AG04450 (cell line): ENCODE results near the gene NELFCD. TPM values are rescaled to one million over a fixed set of nuclear protein-coding genes. Genes with fewer than 3 reads are reported as not detected.
"Not testable (repeated sequence)": the region's sequence is repeated elsewhere in the genome, so short reads cannot be mapped to it uniquely, and the experiment has no call there.

Experiments used
- CTCF ChIA-PET: fragments of 300-600, 350-600 bp; formaldehyde crosslinking; extraction: SDS; loops from one replicate; lab custom pipeline; 2022; ENCODE audit warnings: antibody characterized with exemption, inconsistent platforms; lab: Charles Lee
- POLR2A ChIA-PET: fragments of 350-600 bp; formaldehyde crosslinking; extraction: SDS; loops from one replicate; lab custom pipeline; 2021; ENCODE audit warnings: antibody characterized with exemption, inconsistent platforms; lab: Yijun Ruan, JAX
- DNase-seq: peaks from one replicate; pipeline ENCODE4 v3.0.0-alpha.2; 2011; ENCODE audit warnings: low read depth, low spot score
- H3K27ac ChIP-seq: one replicate; pipeline ENCODE4 v1.5.1; 2012; ENCODE audit warnings: low read depth, low read length, control low read depth
- H3K27me3 ChIP-seq: one replicate; pipeline ENCODE4 v1.6.0; 2012; ENCODE audit warnings: low read length; ENCODE audit not compliant: control insufficient read depth, insufficient read depth
- H3K4me3 ChIP-seq: 2 replicates; pipeline ENCODE4 v1.5.1; 2011; ENCODE audit warnings: mild to moderate bottlenecking, low read depth, low read length, control low read depth
- H3K9me3 ChIP-seq: 2 replicates; pipeline ENCODE4 v1.5.1; 2012; ENCODE audit warnings: low read length; ENCODE audit not compliant: control insufficient read depth, insufficient read depth
- polyA plus RNA-seq: library from polyadenylated mRNA; depleted of rRNA; stranded (reverse); fragments of >200 nt; gene quantifications from 2 replicates; pipeline ENCODE4 v1.2.3, GENCODE V29; 2011
- TF ChIP-seq, protein P1 (sequence below): IDR thresholded peaks from 2 replicates; pipeline ENCODE4 v1.5.1; 2011; ENCODE audit warnings: low read depth, low read length, control low read depth, inconsistent platforms

Gene NELFCD
- polyA plus RNA-seq, 1 experiment: 79.9 TPM

DNA sequence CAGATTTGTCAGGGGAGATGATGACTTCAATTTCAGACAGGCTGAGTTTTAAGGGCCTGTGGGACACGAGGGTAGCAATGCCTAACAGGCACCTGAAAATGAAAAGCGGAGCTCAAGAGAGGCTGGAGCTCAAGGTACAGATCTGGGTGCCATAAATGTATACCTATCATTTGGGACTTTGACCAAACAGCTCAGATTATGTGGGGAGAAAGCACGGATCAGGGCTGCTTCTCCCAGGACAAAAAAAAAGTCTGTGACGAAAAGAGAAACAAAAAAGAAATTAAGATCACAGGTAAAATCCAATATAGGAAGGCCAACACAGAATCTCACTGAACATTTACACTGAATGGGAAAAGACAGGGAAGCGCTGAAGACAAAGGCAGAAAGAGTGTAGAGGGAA is 59.6 kb downstream of the NELFCD start:
- no peak overlapping the region for H3K4me3 ChIP-seq
- H3K27me3 ChIP-seq: no peaks in the 10 kb centered on the region
- ChIA-PET CTCF (interaction anchor here (1.5 kb wide), 1 partner anchor 8 kb away, joined by 3 read pairs; the partner anchor contains the start of gene ATP5F1E), POLR2A (no interaction called here)
- DNase-seq: no peak
- peaks cover 2% of the 10 kb centered on the region; the same call in 1 of the 2 replicates for H3K9me3 ChIP-seq
- TF ChIP-seq, protein P1, sequence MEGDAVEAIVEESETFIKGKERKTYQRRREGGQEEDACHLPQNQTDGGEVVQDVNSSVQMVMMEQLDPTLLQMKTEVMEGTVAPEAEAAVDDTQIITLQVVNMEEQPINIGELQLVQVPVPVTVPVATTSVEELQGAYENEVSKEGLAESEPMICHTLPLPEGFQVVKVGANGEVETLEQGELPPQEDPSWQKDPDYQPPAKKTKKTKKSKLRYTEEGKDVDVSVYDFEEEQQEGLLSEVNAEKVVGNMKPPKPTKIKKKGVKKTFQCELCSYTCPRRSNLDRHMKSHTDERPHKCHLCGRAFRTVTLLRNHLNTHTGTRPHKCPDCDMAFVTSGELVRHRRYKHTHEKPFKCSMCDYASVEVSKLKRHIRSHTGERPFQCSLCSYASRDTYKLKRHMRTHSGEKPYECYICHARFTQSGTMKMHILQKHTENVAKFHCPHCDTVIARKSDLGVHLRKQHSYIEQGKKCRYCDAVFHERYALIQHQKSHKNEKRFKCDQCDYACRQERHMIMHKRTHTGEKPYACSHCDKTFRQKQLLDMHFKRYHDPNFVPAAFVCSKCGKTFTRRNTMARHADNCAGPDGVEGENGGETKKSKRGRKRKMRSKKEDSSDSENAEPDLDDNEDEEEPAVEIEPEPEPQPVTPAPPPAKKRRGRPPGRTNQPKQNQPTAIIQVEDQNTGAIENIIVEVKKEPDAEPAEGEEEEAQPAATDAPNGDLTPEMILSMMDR: no peak
- no peak overlapping the region for H3K27ac ChIP-seq

DNA sequence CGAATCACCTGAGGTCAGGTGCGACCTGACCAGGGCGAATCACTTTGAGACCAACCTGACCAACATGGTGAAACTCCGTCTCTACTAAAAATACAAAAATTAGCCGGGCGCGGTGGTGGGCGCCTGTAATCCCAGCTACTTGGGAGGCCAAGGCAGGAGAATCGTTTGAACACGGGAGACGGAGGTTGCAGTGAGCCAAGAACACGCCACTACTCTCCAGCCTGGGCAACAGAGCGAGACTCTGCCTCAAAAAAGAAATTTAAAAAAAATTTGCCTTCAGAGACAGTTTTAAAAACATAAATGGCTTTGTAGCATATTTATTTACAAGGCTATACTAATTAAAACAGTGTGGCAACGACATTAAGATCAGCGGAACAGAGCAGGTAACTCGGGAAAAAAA is 60.4 kb downstream of the NELFCD start:
- H3K27ac ChIP-seq, H3K27me3 ChIP-seq, H3K9me3 ChIP-seq, DNase-seq: not testable (repeated sequence)
- POLR2A ChIA-PET: interaction anchor here (4.4 kb wide), 1 partner anchor 9 kb away, joined by 24 read pairs; the partner anchor contains the start of gene ATP5F1E
- CTCF ChIA-PET: interaction anchor here (1.5 kb wide), 1 partner anchor 9 kb away, joined by 3 read pairs; the partner anchor contains the start of gene ATP5F1E
- peak overlapping the region; percentile 84 for H3K4me3 ChIP-seq

DNA sequence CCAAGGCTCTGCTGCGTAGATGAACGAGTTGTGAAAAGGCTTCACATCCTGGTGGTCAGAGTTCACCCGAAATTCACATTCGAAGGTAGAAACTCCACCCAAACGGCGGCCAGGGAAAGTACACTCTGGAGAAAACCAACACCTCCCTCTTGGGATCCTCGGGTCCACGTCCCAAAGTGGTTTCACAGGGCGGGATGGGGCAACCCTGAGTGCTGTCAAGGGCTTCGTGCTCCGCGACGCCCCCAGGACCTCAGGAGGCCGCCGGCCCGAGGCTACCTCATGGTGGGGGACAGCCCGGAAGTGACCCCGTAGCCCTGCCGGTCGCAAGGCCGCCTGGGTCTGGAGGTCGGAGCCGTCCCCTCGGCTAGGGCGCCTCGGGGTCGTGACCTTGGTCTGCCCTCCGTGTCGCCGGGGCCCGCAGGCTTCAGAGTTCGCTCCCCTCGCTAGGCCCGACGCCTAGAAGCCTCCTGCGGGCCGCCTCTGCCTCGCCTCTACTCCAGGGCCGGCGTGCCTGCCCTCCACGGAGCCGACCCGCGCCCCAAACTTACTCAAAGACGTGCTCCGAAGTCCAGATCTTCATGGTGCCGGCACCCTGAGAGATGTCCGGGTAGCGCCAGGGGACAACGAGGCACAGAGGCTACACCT is 61.2 kb downstream of the NELFCD start, which contains the start of gene PRELID3B:
Gene PRELID3B, minus strand, starts transcription at position 636 of the 645 bp plus-strand sequence. Its CDS starts 56 bp downstream, at position 580.
- DNase-seq: no peak
- Histone ChIP-seq H3K4me3 (peak within 1 kb of the TSS; percentile 84), H3K27me3 (no peaks in the 10 kb centered on the region), H3K9me3 (peaks cover 2% of the 10 kb centered on the region; the same call in 1 of the 2 replicates), H3K27ac (peak within 1 kb of the TSS; percentile 25)
- ChIA-PET POLR2A (interaction anchor here (1.3 to 4.4 kb wide), 2 partner anchors 10 to 151 kb away, joined by 4 to 24 read pairs; partner anchors contain the start of gene ATP5F1E), CTCF (no interaction called here)
- TF ChIP-seq, protein P1: no peak

DNA sequence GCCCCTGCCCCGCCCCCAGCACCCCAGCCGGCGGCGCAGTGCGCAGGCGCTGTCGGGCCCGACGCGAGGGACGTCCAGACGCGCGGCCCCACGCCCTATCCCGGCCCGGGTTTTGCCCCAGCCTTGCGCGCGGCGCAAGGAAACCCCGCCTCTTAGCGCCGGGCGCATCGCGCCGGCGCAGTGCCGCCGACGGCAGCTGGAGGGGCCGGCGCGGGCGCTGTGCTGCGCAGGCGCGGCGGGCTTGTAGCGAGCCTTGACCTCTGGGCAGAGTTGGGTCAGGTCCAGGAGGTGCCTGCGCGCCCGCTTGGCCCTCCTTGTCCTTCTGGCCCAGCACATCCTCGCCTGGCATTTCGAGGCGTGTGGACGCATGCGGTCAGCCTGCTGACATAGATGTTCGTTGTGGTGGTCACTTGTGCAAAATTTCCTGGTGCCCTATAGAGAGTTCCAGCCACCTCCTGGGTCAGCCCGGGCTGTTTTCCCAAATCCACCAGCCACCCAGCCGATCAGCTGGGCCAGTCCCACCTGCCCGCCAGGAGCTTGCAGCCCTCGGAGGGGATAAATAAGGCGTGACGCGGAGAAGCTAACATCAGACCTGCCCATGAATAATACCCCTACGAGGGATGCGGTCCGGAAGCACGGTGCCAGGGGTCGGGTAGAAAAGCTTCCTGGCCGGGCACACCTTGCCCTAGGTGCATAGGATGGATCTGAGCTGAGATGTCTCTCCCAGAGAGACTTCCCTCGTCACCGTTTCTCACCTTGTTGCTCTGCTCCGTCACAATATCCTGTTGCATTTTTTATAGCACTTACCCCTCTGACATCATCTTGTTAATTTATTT is 62.0 kb downstream of the NELFCD start:
- Histone ChIP-seq H3K27ac (no peak overlapping the region), H3K4me3 (peak overlapping the region; percentile 84), H3K27me3 (no peaks in the 10 kb centered on the region), H3K9me3 (peaks cover 2% of the 10 kb centered on the region; the same call in 1 of the 2 replicates)
- TF ChIP-seq, protein P1: no peak
- peak; percentile 73 for DNase-seq
- POLR2A ChIA-PET: interaction anchor here (1.3 to 4.4 kb wide), 2 partner anchors 11 to 152 kb away, joined by 4 to 24 read pairs; partner anchors contain the start of gene ATP5F1E
- CTCF ChIA-PET: interaction anchor here (1.7 kb wide), 2 partner anchors 12 to 45 kb away, joined by 4 to 5 read pairs; no protein-coding TSS in a partner anchor

DNA sequence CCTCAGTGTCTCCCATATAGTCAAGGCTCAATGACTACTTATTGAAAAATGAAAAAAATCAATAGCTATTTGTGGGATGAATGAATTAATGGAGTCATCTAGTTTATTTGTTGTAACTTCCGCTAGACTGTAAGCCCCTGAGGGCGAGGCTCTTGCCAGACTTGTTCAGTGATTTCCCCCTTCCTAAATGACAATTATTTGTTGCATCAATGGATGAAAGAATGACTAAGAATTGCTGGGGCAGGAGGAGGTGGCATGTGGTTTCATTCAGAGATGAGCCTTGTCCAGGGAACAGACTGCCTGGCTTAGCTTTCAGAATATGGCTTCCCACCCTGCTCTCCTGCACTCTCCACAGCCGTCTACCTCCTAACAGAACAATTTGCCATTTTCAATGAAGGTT is 62.6 kb downstream of the NELFCD start:
- POLR2A ChIA-PET: interaction anchor here (1.3 to 4.4 kb wide), 2 partner anchors 12 to 152 kb away, joined by 4 to 24 read pairs; partner anchors contain the start of gene ATP5F1E
- TF ChIP-seq, protein P1: no peak
- no peak for DNase-seq

More for the DNA sequence above, 62.6 kb downstream of the NELFCD start:
- Histone ChIP-seq H3K27me3 (no peaks in the 10 kb centered on the region), H3K9me3 (peaks cover 2% of the 10 kb centered on the region; the same call in 1 of the 2 replicates), H3K4me3 (no peak overlapping the region), H3K27ac (no peak overlapping the region)
- CTCF ChIA-PET: interaction anchor here (0.5 to 1.7 kb wide), 3 partner anchors 11 to 205 kb away, joined by 4 to 8 read pairs (median 5); no protein-coding TSS in a partner anchor
